ENCODE results near the gene ESD. TPM values are rescaled to one million over a fixed set of nuclear protein-coding genes. Genes with fewer than 3 reads are reported as not detected.

Gene ESD
- total RNA-seq, 6 experiments from 2014 or later, result 97.7 to 116 (median 104) TPM

GRCh38 chr13:46795321-46795720, 1.6 kb downstream of the ESD start:
- no peak for DNase-seq
- TF ChIP-seq, protein P1, sequence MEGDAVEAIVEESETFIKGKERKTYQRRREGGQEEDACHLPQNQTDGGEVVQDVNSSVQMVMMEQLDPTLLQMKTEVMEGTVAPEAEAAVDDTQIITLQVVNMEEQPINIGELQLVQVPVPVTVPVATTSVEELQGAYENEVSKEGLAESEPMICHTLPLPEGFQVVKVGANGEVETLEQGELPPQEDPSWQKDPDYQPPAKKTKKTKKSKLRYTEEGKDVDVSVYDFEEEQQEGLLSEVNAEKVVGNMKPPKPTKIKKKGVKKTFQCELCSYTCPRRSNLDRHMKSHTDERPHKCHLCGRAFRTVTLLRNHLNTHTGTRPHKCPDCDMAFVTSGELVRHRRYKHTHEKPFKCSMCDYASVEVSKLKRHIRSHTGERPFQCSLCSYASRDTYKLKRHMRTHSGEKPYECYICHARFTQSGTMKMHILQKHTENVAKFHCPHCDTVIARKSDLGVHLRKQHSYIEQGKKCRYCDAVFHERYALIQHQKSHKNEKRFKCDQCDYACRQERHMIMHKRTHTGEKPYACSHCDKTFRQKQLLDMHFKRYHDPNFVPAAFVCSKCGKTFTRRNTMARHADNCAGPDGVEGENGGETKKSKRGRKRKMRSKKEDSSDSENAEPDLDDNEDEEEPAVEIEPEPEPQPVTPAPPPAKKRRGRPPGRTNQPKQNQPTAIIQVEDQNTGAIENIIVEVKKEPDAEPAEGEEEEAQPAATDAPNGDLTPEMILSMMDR (IDR thresholded peaks at IDR 0.05), result no peak
- Mint-ChIP-seq H3K27me3 (ENCODE audit: insufficient read depth) (peaks cover 6% of the 10 kb centered on the region), H3K4me1 (ENCODE audit: low read depth) (peaks cover 40% of the 10 kb centered on the region), H3K4me3 (peak overlapping the region; percentile 57), H3K27ac (no peak overlapping the region), H3K9me3 (no peaks in the 10 kb centered on the region), H3K36me3 (ENCODE audit: low read depth) (peaks cover 20% of the 10 kb centered on the region)

DNA sequence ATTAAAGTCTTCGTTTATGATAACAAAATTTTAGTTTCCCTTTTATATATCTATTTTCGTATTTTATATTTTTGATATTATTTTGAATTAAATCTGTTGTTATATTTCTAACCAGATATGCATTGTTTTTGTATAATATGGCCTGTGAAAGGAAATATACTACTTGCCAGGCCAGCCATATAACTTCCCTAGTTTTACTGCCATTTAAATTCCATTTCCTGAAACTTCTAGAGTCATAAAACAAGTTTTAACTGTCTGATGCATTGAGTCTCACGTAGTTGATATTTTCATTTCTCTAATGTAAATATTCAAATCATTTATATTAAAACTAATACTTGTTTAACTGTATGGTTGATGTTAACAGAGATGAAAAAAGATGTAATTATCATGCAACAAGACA, 13.5 kb downstream of the ESD start:
- H3K4me3 Mint-ChIP-seq, result no peak overlapping the region
- H3K27me3 Mint-ChIP-seq (ENCODE audit: insufficient read depth), result no peaks in the 10 kb centered on the region
- no peaks in the 10 kb centered on the region for H3K9me3 Mint-ChIP-seq
- TF ChIP-seq, protein P1 (IDR thresholded peaks at IDR 0.05), result no peak
- no peak for DNase-seq
- no peak overlapping the region for H3K27ac Mint-ChIP-seq
- H3K4me1 Mint-ChIP-seq (ENCODE audit: low read depth), result peaks cover 8% of the 10 kb centered on the region
- peaks cover 21% of the 10 kb centered on the region for H3K36me3 Mint-ChIP-seq (ENCODE audit: low read depth)

GRCh38 chr13:46782691-46783090, 14.3 kb downstream of the ESD start:
- H3K27ac Mint-ChIP-seq, result no peak overlapping the region
- H3K36me3 Mint-ChIP-seq (ENCODE audit: low read depth), result peaks cover 19% of the 10 kb centered on the region
- no peaks in the 10 kb centered on the region for H3K27me3 Mint-ChIP-seq (ENCODE audit: insufficient read depth)
- no peak overlapping the region for H3K4me3 Mint-ChIP-seq
- TF ChIP-seq, protein P1 (IDR thresholded peaks at IDR 0.05), result no peak
- H3K4me1 Mint-ChIP-seq (ENCODE audit: low read depth), result peaks cover 16% of the 10 kb centered on the region
- H3K9me3 Mint-ChIP-seq, result no peaks in the 10 kb centered on the region
- DNase-seq, result no peak

DNA sequence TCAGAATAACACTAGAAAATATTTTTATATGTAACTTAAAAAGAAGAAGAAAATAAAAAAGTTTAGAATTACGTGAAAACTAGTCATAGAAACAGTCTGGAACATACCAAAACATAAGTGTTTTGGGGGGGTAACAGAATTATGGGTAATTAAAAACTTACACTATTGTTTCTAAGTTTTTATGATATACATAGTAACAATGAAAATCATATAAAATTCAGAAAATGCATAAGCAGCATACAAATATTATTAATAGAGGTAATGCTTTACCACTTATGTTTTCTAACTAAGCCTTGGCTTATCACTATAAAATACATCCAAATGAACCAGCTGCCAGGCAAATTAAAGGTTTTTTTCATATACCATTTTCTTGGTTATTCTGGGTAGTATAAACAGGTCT, 14.9 kb downstream of the ESD start:
- H3K36me3 Mint-ChIP-seq (ENCODE audit: low read depth), result peaks cover 20% of the 10 kb centered on the region

GRCh38 chr13:46778890-46779289, 18.1 kb downstream of the ESD start:
- Mint-ChIP-seq H3K36me3 (ENCODE audit: low read depth) (peaks cover 33% of the 10 kb centered on the region), H3K9me3 (no peaks in the 10 kb centered on the region), H3K4me3 (no peak overlapping the region), H3K27me3 (ENCODE audit: insufficient read depth) (no peaks in the 10 kb centered on the region), H3K4me1 (ENCODE audit: low read depth) (peaks cover 16% of the 10 kb centered on the region), H3K27ac (peak overlapping the region; percentile 26; the same call in 1 of the 2 replicates)
- TF ChIP-seq, protein P1 (IDR thresholded peaks at IDR 0.05), result no peak
- peak; percentile 17 for DNase-seq

More for the DNA sequence above, 14.9 kb downstream of the ESD start:
- Mint-ChIP-seq H3K27ac (no peak overlapping the region), H3K4me3 (no peak overlapping the region), H3K4me1 (ENCODE audit: low read depth) (peaks cover 16% of the 10 kb centered on the region), H3K9me3 (no peaks in the 10 kb centered on the region), H3K27me3 (ENCODE audit: insufficient read depth) (no peaks in the 10 kb centered on the region)
- no peak for DNase-seq
- TF ChIP-seq, protein P1 (IDR thresholded peaks at IDR 0.05), result no peak

DNA sequence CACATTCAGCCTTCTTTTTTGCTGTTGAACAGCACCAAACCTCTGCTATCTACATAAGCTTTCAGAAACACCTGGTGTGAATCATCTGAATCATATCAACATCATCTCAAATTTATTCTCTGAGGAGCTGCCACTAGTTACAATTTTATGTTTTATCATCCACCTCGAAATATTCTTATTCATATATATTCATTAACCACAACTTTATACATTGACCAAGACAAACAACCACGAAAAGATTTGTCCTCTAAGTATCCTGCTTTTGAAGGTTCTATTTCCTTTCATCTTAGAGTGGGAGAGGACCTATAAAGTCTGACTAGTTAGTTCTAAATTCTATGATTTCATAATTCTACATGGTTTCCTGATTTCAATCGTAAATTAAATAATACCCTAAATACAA, 18.9 kb downstream of the ESD start:
- TF ChIP-seq, protein P1 (IDR thresholded peaks at IDR 0.05), result no peak
- peaks cover 16% of the 10 kb centered on the region for H3K4me1 Mint-ChIP-seq (ENCODE audit: low read depth)
- no peak for DNase-seq
- no peak overlapping the region for H3K27ac Mint-ChIP-seq
- no peaks in the 10 kb centered on the region for H3K27me3 Mint-ChIP-seq (ENCODE audit: insufficient read depth)
- H3K9me3 Mint-ChIP-seq, result no peaks in the 10 kb centered on the region
- peaks cover 40% of the 10 kb centered on the region for H3K36me3 Mint-ChIP-seq (ENCODE audit: low read depth)
- no peak overlapping the region for H3K4me3 Mint-ChIP-seq

All from HFFc6 (cell line).